ENCODE results near the gene EXOC3. TPM values are rescaled to one million over a fixed set of nuclear protein-coding genes. Genes with fewer than 3 reads are reported as not detected.

Gene EXOC3
- polyA plus RNA-seq, 10 donors = 30.3 to 35.9 (median 34.0) TPM

- no peak for DNase-seq
These were observed 18.5 kb upstream of the EXOC3 start for GRCh38 chr5:424301-425110.

- DNase-seq = no peak
These were observed 17.3 kb upstream of the EXOC3 start for GRCh38 chr5:425714-426113.

- no peak for DNase-seq
These were observed 16.5 kb upstream of the EXOC3 start for GRCh38 chr5:426392-426976.

GRCh38 chr5:427415-428087, 15.4 kb upstream of the EXOC3 start:
- DNase-seq = no peak

GRCh38 chr5:428219-428618, 14.8 kb upstream of the EXOC3 start:
- DNase-seq = no peak

GRCh38 chr5:428754-429452, 14.1 kb upstream of the EXOC3 start:
- no peak for DNase-seq

- DNase-seq = peak in 2 of 3 donors; percentile 68 to 84
These were observed 13.4 kb upstream of the EXOC3 start for GRCh38 chr5:429453-430188.

GRCh38 chr5:430214-430925, 12.6 kb upstream of the EXOC3 start:
- DNase-seq = no peak

- DNase-seq = peak in 2 of 3 donors; percentile 66 to 75
These were observed 11.8 kb upstream of the EXOC3 start for GRCh38 chr5:431001-431710.

- DNase-seq = no peak
These were observed 11.3 kb upstream of the EXOC3 start for GRCh38 chr5:431711-432050.

GRCh38 chr5:432201-432927, 10.6 kb upstream of the EXOC3 start:
- DNase-seq = no peak

GRCh38 chr5:432928-433791, 9.8 kb upstream of the EXOC3 start:
- DNase-seq = no peak

- DNase-seq = no peak
These were observed 9.1 kb upstream of the EXOC3 start for GRCh38 chr5:433836-434235.

GRCh38 chr5:434443-435146, 8.4 kb upstream of the EXOC3 start:
- DNase-seq = no peak

GRCh38 chr5:435156-435790, 7.7 kb upstream of the EXOC3 start:
- DNase-seq = no peak

GRCh38 chr5:435961-436640, 6.9 kb upstream of the EXOC3 start:
- no peak for DNase-seq

- DNase-seq = no peak
These were observed 6.4 kb upstream of the EXOC3 start for GRCh38 chr5:436641-436975.

Data from muscle of back (tissue), 11 donors.